H9 (cell line): Measurements from ENCODE around the gene ARHGAP1. TPM values are rescaled to one million over a fixed set of nuclear protein-coding genes. Genes with fewer than 3 reads are reported as not detected.

ENCODE experiments used
- DNase-seq: peaks from one replicate; pipeline ENCODE4 v3.0.0-alpha.2; 2017
- H2AFZ ChIP-seq: one replicate; pipeline ENCODE4 v1.6.1; 2013; ENCODE audit warnings: mild to moderate bottlenecking, low read length, control low read depth, moderate library complexity
- H2AK5ac ChIP-seq: 2 replicates; pipeline ENCODE4 v1.6.1; 2013; ENCODE audit warnings: low read length, control low read depth, mixed read lengths; ENCODE audit not compliant: insufficient read length
- H2BK120ac ChIP-seq: one replicate; pipeline ENCODE4 v1.6.1; 2013; ENCODE audit warnings: low read depth, mild to moderate bottlenecking, low read length, control low read depth, inconsistent platforms; ENCODE audit not compliant: poor library complexity, severe bottlenecking
- H2BK12ac ChIP-seq: 2 replicates; pipeline ENCODE4 v1.6.1; 2013; ENCODE audit warnings: low read length, control low read depth, mixed read lengths, low read depth; ENCODE audit not compliant: insufficient read length
- H2BK15ac ChIP-seq: 2 replicates; pipeline ENCODE4 v1.6.1; 2013; ENCODE audit warnings: low read depth, low read length, control low read depth
- H2BK20ac ChIP-seq: one replicate; pipeline ENCODE4 v1.6.1; 2013; ENCODE audit warnings: low read depth, mild to moderate bottlenecking, low read length, control low read depth, inconsistent platforms; ENCODE audit not compliant: poor library complexity, severe bottlenecking
- H2BK5ac ChIP-seq: 2 replicates; pipeline ENCODE4 v1.6.1; 2013; ENCODE audit warnings: low read length, control low read depth, mixed read lengths; ENCODE audit not compliant: insufficient read length
- H3K14ac ChIP-seq: 2 replicates; pipeline ENCODE4 v1.6.1; 2013; ENCODE audit warnings: low read length, control low read depth; ENCODE audit not compliant: insufficient read depth
- H3K18ac ChIP-seq: 2 replicates; pipeline ENCODE4 v1.6.1; 2013; ENCODE audit warnings: low read depth, mild to moderate bottlenecking, mixed read lengths, low read length, control low read depth; ENCODE audit not compliant: insufficient read length
- H3K23ac ChIP-seq: 2 replicates; pipeline ENCODE4 v1.6.1; 2013; ENCODE audit warnings: low read length, control low read depth, mixed read lengths, low read depth; ENCODE audit not compliant: insufficient read length
- H3K23me2 ChIP-seq: 2 replicates; pipeline ENCODE4 v1.6.1; 2013; ENCODE audit warnings: low read depth, mild to moderate bottlenecking, mixed read lengths, low read length, control low read depth; ENCODE audit not compliant: insufficient read length, poor library complexity, severe bottlenecking
- H3K27ac ChIP-seq: 2 replicates; pipeline ENCODE4 v1.5.1; 2013; ENCODE audit warnings: low read length, control low read depth, mixed read lengths, low read depth; ENCODE audit not compliant: insufficient read length
- H3K27me3 ChIP-seq: 2 replicates; pipeline ENCODE4 v1.6.1; 2013; ENCODE audit warnings: low read length, control low read depth, inconsistent platforms; ENCODE audit not compliant: insufficient read depth
- H3K4ac ChIP-seq: 2 replicates; pipeline ENCODE4 v1.6.1; 2013; ENCODE audit warnings: low read depth, mild to moderate bottlenecking, control low read depth, inconsistent platforms, low read length, moderate library complexity
- H3K4me1 ChIP-seq: 2 replicates; pipeline ENCODE4 v1.6.1; 2013; ENCODE audit warnings: low read length, control low read depth, inconsistent platforms; ENCODE audit not compliant: insufficient read depth
- H3K4me2 ChIP-seq: 2 replicates; pipeline ENCODE4 v1.6.1; 2013; ENCODE audit warnings: low read length, control low read depth, mixed read lengths; ENCODE audit not compliant: insufficient read length, insufficient read depth
- H3K56ac ChIP-seq: 2 replicates; pipeline ENCODE4 v1.6.1; 2013; ENCODE audit warnings: low read depth, mild to moderate bottlenecking, mixed read lengths, low read length, control low read depth; ENCODE audit not compliant: insufficient read length
- H3K79me1 ChIP-seq: 2 replicates; pipeline ENCODE4 v1.6.1; 2013; ENCODE audit warnings: low read depth, mild to moderate bottlenecking, moderate library complexity, low read length, control low read depth, inconsistent platforms; ENCODE audit not compliant: insufficient read depth, poor library complexity, severe bottlenecking
- H3K79me2 ChIP-seq: 2 replicates; pipeline ENCODE4 v1.6.1; 2013; ENCODE audit warnings: low read length, control low read depth, inconsistent platforms; ENCODE audit not compliant: insufficient read depth
- H3K9ac ChIP-seq: 2 replicates; pipeline ENCODE4 v1.6.1; 2013; ENCODE audit warnings: low read length, control low read depth, mixed read lengths; ENCODE audit not compliant: insufficient read length; ENCODE audit errors: extremely low read depth
- H3K9me3 ChIP-seq: one replicate; pipeline ENCODE4 v1.6.1; 2013; ENCODE audit warnings: low read depth, low read length, inconsistent platforms; ENCODE audit not compliant: control insufficient read depth
- H3T11ph ChIP-seq: one replicate; pipeline ENCODE4 v1.6.1; 2013; ENCODE audit warnings: mild to moderate bottlenecking, low read length, control low read depth, inconsistent platforms
- H4K20me1 ChIP-seq: one replicate; pipeline ENCODE4 v1.6.1; 2013; ENCODE audit not compliant: control insufficient read depth, insufficient read length, insufficient read depth
- H4K5ac ChIP-seq: 2 replicates; pipeline ENCODE4 v1.6.1; 2013; ENCODE audit warnings: low read depth, mild to moderate bottlenecking, mixed read lengths, low read length, control low read depth; ENCODE audit not compliant: insufficient read length
- H4K8ac ChIP-seq: replicated peaks from 2 replicates; pipeline ENCODE4 v1.6.1; 2013; ENCODE audit warnings: low read length, control low read depth, mixed read lengths, low read depth; ENCODE audit not compliant: insufficient read length
- H4K91ac ChIP-seq: 2 replicates; pipeline ENCODE4 v1.6.1; 2013; ENCODE audit warnings: low read depth, mild to moderate bottlenecking, moderate library complexity, mixed read lengths, low read length, control low read depth; ENCODE audit not compliant: insufficient read length
- H3K27ac Mint-ChIP-seq, 3 experiments: 2 replicates in 2 of 3; 3 replicates in 1 of 3; pipeline ENCODE4 v1.8.0; 2020 to 2021; ENCODE audit warnings: mixed read lengths in 3 of 3, mild to moderate bottlenecking in 1 of 3, moderate library complexity in 1 of 3
- H3K27me3 Mint-ChIP-seq: 2 replicates; pipeline ENCODE4 v1.8.0; 2021; ENCODE audit warnings: low read depth, mild to moderate bottlenecking, moderate library complexity, mixed read lengths
- H3K36me3 Mint-ChIP-seq, 3 experiments: 2 replicates in 2 of 3; 3 replicates in 1 of 3; pipeline ENCODE4 v1.8.0; 2020 to 2021; ENCODE audit warnings: low read depth in 3 of 3, mixed read lengths in 3 of 3; ENCODE audit not compliant: insufficient read depth in 1 of 3
- H3K4me1 Mint-ChIP-seq, 2 experiments: 2 replicates each; pipeline ENCODE4 v1.8.0; 2020; ENCODE audit warnings: mixed read lengths in 2 of 2
- H3K4me3 Mint-ChIP-seq, 2 experiments: 2 replicates in 1 of 2; 3 replicates in 1 of 2; pipeline ENCODE4 v1.8.0; 2020 to 2021; ENCODE audit warnings: mild to moderate bottlenecking in 2 of 2, mixed read lengths in 2 of 2, moderate library complexity in 1 of 2
- H3K9me3 Mint-ChIP-seq, 2 experiments: 2 replicates in 1 of 2; 3 replicates in 1 of 2; pipeline ENCODE4 v1.8.0; 2020; ENCODE audit warnings: mild to moderate bottlenecking in 2 of 2, mixed read lengths in 2 of 2, moderate library complexity in 1 of 2
- WGBS: extraction: QIAGEN DNeasy Blood & Tissue Kit; methylation state at CpG from one replicate; pipeline ENCODE4 v1.1.7; 2013; ENCODE audit warnings: missing lambda C conversion rate, low lambda C conversion rate, mixed read lengths; ENCODE audit not compliant: insufficient read length; ENCODE audit errors: extremely low coverage; 5-methylcytosine and 5-hydroxymethylcytosine counted together
- total RNA-seq: library from RNA; stranded (reverse); gene quantifications from 2 replicates; pipeline ENCODE4 v1.2.1, GENCODE V29; 2021
- TF ChIP-seq, protein P1 (sequence below): fragments of 200-600 bp; sonication (generic); conservative IDR thresholded peaks from 3 replicates; pipeline ENCODE4 v1.8.0; 2021; ENCODE audit warnings: antibody characterized with exemption, mild to moderate bottlenecking

Gene ARHGAP1
- total RNA-seq, 1 experiment from 2014 or later: 45.3 TPM

DNA sequence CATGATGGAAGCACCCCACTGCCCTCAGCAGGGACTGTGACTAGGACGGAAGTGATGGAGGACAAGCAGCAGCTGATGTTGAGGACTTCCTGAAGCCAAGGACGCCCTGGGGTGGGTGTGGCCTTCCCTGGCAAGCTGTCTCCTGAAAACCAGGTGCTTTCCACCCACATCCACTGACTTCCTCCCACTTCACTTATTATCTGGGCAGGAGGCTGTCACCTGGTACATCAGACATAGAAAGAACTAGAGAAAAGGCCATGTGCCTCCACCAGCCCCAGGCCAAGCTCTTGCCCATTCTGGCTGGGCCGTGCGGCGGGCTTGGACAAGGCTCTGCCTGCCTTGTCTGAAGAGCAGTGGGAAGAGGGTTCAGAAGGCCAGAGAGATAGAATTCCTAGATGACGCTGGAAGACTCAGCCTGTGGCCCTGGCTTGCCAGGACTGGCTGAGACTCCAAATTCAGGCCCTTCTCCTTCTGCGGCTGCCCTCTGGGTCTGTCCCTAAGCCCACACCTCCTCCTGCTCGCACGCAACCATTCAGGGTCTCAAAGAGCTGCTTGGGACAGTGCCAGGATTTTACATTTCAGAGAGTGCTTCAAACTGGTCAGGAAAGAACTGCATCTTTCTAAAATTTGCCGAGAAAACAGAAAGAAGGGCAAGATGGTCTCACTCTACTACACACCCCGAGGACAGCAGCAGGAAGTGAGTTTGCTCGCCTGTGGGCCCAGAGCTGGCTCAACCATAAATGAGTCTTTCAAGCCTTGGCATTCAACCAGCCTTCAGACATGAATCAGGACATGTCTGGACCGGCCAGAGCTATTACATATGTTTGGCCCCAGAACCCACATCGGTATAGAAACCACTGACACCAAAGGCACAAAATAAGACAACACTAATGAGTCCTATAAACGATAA is 13.3 kb downstream of the ARHGAP1 start:
- Histone ChIP-seq H3K4ac (no peak overlapping the region), H3K9ac (no peak overlapping the region), H3K56ac (no peak overlapping the region), H3K27me3 (no peaks in the 10 kb centered on the region; the same call in 1 of the 2 replicates), H4K5ac (no peak overlapping the region), H2BK15ac (no peak overlapping the region), H3K79me2 (no peaks in the 10 kb centered on the region), H3K14ac (no peak overlapping the region), H2BK120ac (no peak overlapping the region), H4K20me1 (no peaks in the 10 kb centered on the region), H3T11ph (no peak overlapping the region), H3K27ac (no peak overlapping the region), H3K4me1 (no peaks in the 10 kb centered on the region), H2BK5ac (no peak overlapping the region), H3K23me2 (no peaks in the 10 kb centered on the region), H4K91ac (no peak overlapping the region), H3K23ac (no peak overlapping the region), H3K79me1 (no peaks in the 10 kb centered on the region), H3K4me2 (no peak overlapping the region), H3K9me3 (no peaks in the 10 kb centered on the region), H2BK20ac (no peak overlapping the region), H2AK5ac (no peak overlapping the region), H3K18ac (no peak overlapping the region), H4K8ac (no peak overlapping the region), H2BK12ac (no peak overlapping the region), H2AFZ (no peak overlapping the region)
- peaks cover 2% of the 10 kb centered on the region; the same call in 1 of the 2 replicates for H3K27me3 Mint-ChIP-seq
- peaks cover 0 to 19% (median 0%) of the 10 kb centered on the region in 3 experiments; a peak in 1 of 7 replicates for H3K36me3 Mint-ChIP-seq
- no peak for DNase-seq
- WGBS: no CpG with 5 or more reads among the region's 15 CpGs
- H3K27ac Mint-ChIP-seq: peak overlapping the region in 2 of 3 experiments; percentile 45 to 68; a peak in 4 of 7 replicates
- no peaks in the 10 kb centered on the region for H3K9me3 Mint-ChIP-seq
- no peak overlapping the region; a peak in 1 of 5 replicates for H3K4me3 Mint-ChIP-seq
- TF ChIP-seq, protein P1, sequence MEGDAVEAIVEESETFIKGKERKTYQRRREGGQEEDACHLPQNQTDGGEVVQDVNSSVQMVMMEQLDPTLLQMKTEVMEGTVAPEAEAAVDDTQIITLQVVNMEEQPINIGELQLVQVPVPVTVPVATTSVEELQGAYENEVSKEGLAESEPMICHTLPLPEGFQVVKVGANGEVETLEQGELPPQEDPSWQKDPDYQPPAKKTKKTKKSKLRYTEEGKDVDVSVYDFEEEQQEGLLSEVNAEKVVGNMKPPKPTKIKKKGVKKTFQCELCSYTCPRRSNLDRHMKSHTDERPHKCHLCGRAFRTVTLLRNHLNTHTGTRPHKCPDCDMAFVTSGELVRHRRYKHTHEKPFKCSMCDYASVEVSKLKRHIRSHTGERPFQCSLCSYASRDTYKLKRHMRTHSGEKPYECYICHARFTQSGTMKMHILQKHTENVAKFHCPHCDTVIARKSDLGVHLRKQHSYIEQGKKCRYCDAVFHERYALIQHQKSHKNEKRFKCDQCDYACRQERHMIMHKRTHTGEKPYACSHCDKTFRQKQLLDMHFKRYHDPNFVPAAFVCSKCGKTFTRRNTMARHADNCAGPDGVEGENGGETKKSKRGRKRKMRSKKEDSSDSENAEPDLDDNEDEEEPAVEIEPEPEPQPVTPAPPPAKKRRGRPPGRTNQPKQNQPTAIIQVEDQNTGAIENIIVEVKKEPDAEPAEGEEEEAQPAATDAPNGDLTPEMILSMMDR: no peak
- H3K4me1 Mint-ChIP-seq: no peaks in the 10 kb centered on the region
